ENCODE results near the gene FAIM2. TPM values are rescaled to one million over a fixed set of nuclear protein-coding genes. Genes with fewer than 3 reads are reported as not detected.
"Not testable (repeated sequence)": the region's sequence is repeated elsewhere in the genome, so short reads cannot be mapped to it uniquely, and the experiment has no call there.

The FAIM2 gene
- total RNA-seq, 2 experiments from 2014 or later, result 0.33 to 0.50 TPM

- Mint-ChIP-seq H3K36me3 (ENCODE audit: low read depth) (no peaks in the 10 kb centered on the region), H3K4me1 (no peaks in the 10 kb centered on the region), H3K27ac (no peak overlapping the region), H3K4me3 (no peak overlapping the region), H3K9me3 (no peaks in the 10 kb centered on the region), H3K27me3 (peaks cover 2% of the 10 kb centered on the region)
- CTCF ChIA-PET, result interaction anchor here (0.6 to 2.7 kb wide), 9 partner anchors 10 to 158 kb away, joined by 3 to 9 read pairs (median 4); partner anchors contain the start of gene RACGAP1
- peak; percentile 78 for DNase-seq
- POLR2A ChIA-PET, result no interaction called here
These were observed 36.7 kb downstream of the FAIM2 start for GRCh38 chr12:49866859-49867569.

GRCh38 chr12:49865782-49866135 is 37.9 kb downstream of the FAIM2 start:
- no peak for DNase-seq
- Mint-ChIP-seq H3K4me3 (no peak overlapping the region), H3K36me3 (ENCODE audit: low read depth) (no peaks in the 10 kb centered on the region), H3K9me3 (no peaks in the 10 kb centered on the region), H3K27me3 (peaks cover 2% of the 10 kb centered on the region), H3K4me1 (no peaks in the 10 kb centered on the region), H3K27ac (no peak overlapping the region)
- CTCF ChIA-PET, result interaction anchor here (0.7 to 2.7 kb wide), 6 partner anchors 9 to 125 kb away, joined by 3 to 9 read pairs (median 4); partner anchors contain the start of gene TMBIM6
- POLR2A ChIA-PET, result no interaction called here

GRCh38 chr12:49865109-49865781 is 38.5 kb downstream of the FAIM2 start:
- H3K9me3 Mint-ChIP-seq, result no peaks in the 10 kb centered on the region
- ChIA-PET POLR2A (no interaction called here), CTCF (interaction anchor here (1.2 kb wide), 1 partner anchor 80 kb away, joined by 3 read pairs; no protein-coding TSS in a partner anchor)
- no peaks in the 10 kb centered on the region for H3K36me3 Mint-ChIP-seq (ENCODE audit: low read depth)
- H3K4me3 Mint-ChIP-seq, result no peak overlapping the region
- H3K4me1 Mint-ChIP-seq, result no peaks in the 10 kb centered on the region
- DNase-seq, result no peak
- no peak overlapping the region for H3K27ac Mint-ChIP-seq
- peaks cover 2% of the 10 kb centered on the region for H3K27me3 Mint-ChIP-seq

GRCh38 chr12:49864798-49865090 is 39.0 kb downstream of the FAIM2 start:
- H3K9me3 Mint-ChIP-seq, result peaks cover 3% of the 10 kb centered on the region
- H3K4me3 Mint-ChIP-seq, result no peak overlapping the region
- H3K27ac Mint-ChIP-seq, result no peak overlapping the region
- no peaks in the 10 kb centered on the region for H3K4me1 Mint-ChIP-seq
- no peak for DNase-seq
- ChIA-PET CTCF (interaction anchor here (1.3 kb wide), 1 partner anchor 28 kb away, joined by 3 read pairs; no protein-coding TSS in a partner anchor), POLR2A (no interaction called here)
- H3K36me3 Mint-ChIP-seq (ENCODE audit: low read depth), result no peaks in the 10 kb centered on the region
- peaks cover 3% of the 10 kb centered on the region for H3K27me3 Mint-ChIP-seq

- Mint-ChIP-seq H3K9me3 (peaks cover 3% of the 10 kb centered on the region), H3K36me3 (ENCODE audit: low read depth) (no peaks in the 10 kb centered on the region), H3K27me3 (peaks cover 3% of the 10 kb centered on the region), H3K4me3 (no peak overlapping the region), H3K4me1 (no peaks in the 10 kb centered on the region), H3K27ac (no peak overlapping the region)
- DNase-seq, result no peak
- CTCF ChIA-PET, result interaction anchor here (1.3 kb wide), 1 partner anchor 28 kb away, joined by 3 read pairs; no protein-coding TSS in a partner anchor
- POLR2A ChIA-PET, result no interaction called here
These were observed 39.5 kb downstream of the FAIM2 start for GRCh38 chr12:49863946-49864797.

- H3K4me3 Mint-ChIP-seq; H3K4me1 Mint-ChIP-seq; POLR2A ChIA-PET; H3K27ac Mint-ChIP-seq; CTCF ChIA-PET; DNase-seq; H3K36me3 Mint-ChIP-seq (ENCODE audit: low read depth); H3K9me3 Mint-ChIP-seq: not testable (repeated sequence)
- peaks cover 12% of the 10 kb centered on the region for H3K27me3 Mint-ChIP-seq
These were observed 42.8 kb downstream of the FAIM2 start for GRCh38 chr12:49860921-49861320.

- POLR2A ChIA-PET; H3K4me3 Mint-ChIP-seq; H3K9me3 Mint-ChIP-seq; H3K4me1 Mint-ChIP-seq; DNase-seq; H3K27ac Mint-ChIP-seq; H3K36me3 Mint-ChIP-seq (ENCODE audit: low read depth): not testable (repeated sequence)
- CTCF ChIA-PET, result interaction anchor here (0.7 to 1.7 kb wide), 3 partner anchors 10 to 56 kb away, joined by 3 to 4 read pairs (median 3); no protein-coding TSS in a partner anchor
- peaks cover 23% of the 10 kb centered on the region for H3K27me3 Mint-ChIP-seq
These were observed 47.8 kb downstream of the FAIM2 start for GRCh38 chr12:49855890-49856289.

GRCh38 chr12:49854976-49855375 is 48.7 kb downstream of the FAIM2 start:
- ChIA-PET CTCF (interaction anchor here (1.4 kb wide), 1 partner anchor 50 kb away, joined by 3 read pairs; no protein-coding TSS in a partner anchor), POLR2A (no interaction called here)
- no peaks in the 10 kb centered on the region for H3K36me3 Mint-ChIP-seq (ENCODE audit: low read depth)
- H3K27me3 Mint-ChIP-seq, result peaks cover 26% of the 10 kb centered on the region
- H3K27ac Mint-ChIP-seq, result no peak overlapping the region
- DNase-seq, result no peak
- H3K4me3 Mint-ChIP-seq, result no peak overlapping the region
- peaks cover 3% of the 10 kb centered on the region for H3K9me3 Mint-ChIP-seq
- peaks cover 3% of the 10 kb centered on the region for H3K4me1 Mint-ChIP-seq

GRCh38 chr12:49853671-49854070 is 50.0 kb downstream of the FAIM2 start:
- H3K36me3 Mint-ChIP-seq (ENCODE audit: low read depth), result no peaks in the 10 kb centered on the region
- ChIA-PET POLR2A (no interaction called here), CTCF (no interaction called here)

GRCh38 chr12:49847161-49847560 is 56.5 kb downstream of the FAIM2 start:
- DNase-seq, result peak; percentile 28
- CTCF ChIA-PET, result interaction anchor here (1.0 to 1.8 kb wide), 4 partner anchors 10 to 106 kb away, joined by 4 to 6 read pairs (median 6); partner anchors contain the start of gene TMBIM6
- Mint-ChIP-seq H3K27ac (peak overlapping the region; percentile 32), H3K36me3 (ENCODE audit: low read depth) (peaks cover 4% of the 10 kb centered on the region), H3K4me1 (peaks cover 31% of the 10 kb centered on the region), H3K4me3 (no peak overlapping the region), H3K9me3 (peaks cover 7% of the 10 kb centered on the region), H3K27me3 (peaks cover 15% of the 10 kb centered on the region)
- POLR2A ChIA-PET, result interaction anchor here (0.7 kb wide), 1 partner anchor 675 kb away, joined by 4 read pairs; no protein-coding TSS in a partner anchor

More at GRCh38 chr12:49853671-49854070, 50.0 kb downstream of the FAIM2 start:
- no peak for DNase-seq
- Mint-ChIP-seq H3K4me1 (peaks cover 3% of the 10 kb centered on the region), H3K4me3 (no peak overlapping the region), H3K27ac (peak overlapping the region; percentile 14), H3K9me3 (no peaks in the 10 kb centered on the region), H3K27me3 (peaks cover 27% of the 10 kb centered on the region)

- Mint-ChIP-seq H3K27ac (no peak overlapping the region), H3K27me3 (peaks cover 12% of the 10 kb centered on the region), H3K4me1 (peaks cover 41% of the 10 kb centered on the region), H3K4me3 (no peak overlapping the region), H3K9me3 (peaks cover 7% of the 10 kb centered on the region), H3K36me3 (ENCODE audit: low read depth) (peaks cover 7% of the 10 kb centered on the region)
- CTCF ChIA-PET, result interaction anchor here (1.4 kb wide), 1 partner anchor 9 kb away, joined by 6 read pairs; no protein-coding TSS in a partner anchor
- POLR2A ChIA-PET, result no interaction called here
- no peak for DNase-seq
These were observed 57.7 kb downstream of the FAIM2 start for GRCh38 chr12:49846032-49846431.

- no peak overlapping the region for H3K27ac Mint-ChIP-seq
- ChIA-PET POLR2A (no interaction called here), CTCF (interaction anchor here (0.5 to 2.2 kb wide), 8 partner anchors 13 to 990 kb away, joined by 3 to 5 read pairs (median 4); partner anchors contain the start of genes COX14 and TMBIM6)
These were observed 59.7 kb downstream of the FAIM2 start for GRCh38 chr12:49843876-49844437.

More at GRCh38 chr12:49843876-49844437, 59.7 kb downstream of the FAIM2 start:
- H3K36me3 Mint-ChIP-seq (ENCODE audit: low read depth), result peaks cover 7% of the 10 kb centered on the region
- H3K4me1 Mint-ChIP-seq, result peaks cover 43% of the 10 kb centered on the region
- H3K4me3 Mint-ChIP-seq, result peak overlapping the region; percentile 93
- H3K9me3 Mint-ChIP-seq, result peaks cover 7% of the 10 kb centered on the region
- DNase-seq, result no peak
- H3K27me3 Mint-ChIP-seq, result peaks cover 9% of the 10 kb centered on the region

All from activated CD4-positive, alpha-beta T cell treated with anti-CD3 and anti-CD28 coated beads, Interleukin-2, amount 10 ng/mL, durations not matched to agents 7 days and 5 days (primary cell).